ENCODE results near the gene GPR22. TPM values are rescaled to one million over a fixed set of nuclear protein-coding genes. Genes with fewer than 3 reads are reported as not detected.

Gene GPR22
- total and polyA plus RNA-seq, 2 of the 8 experiments (the other 6 are each of a cell fraction or from before 2014, with no cell fraction given), result 0.02 TPM; not detected in 1

- Histone ChIP-seq H3K27ac (ENCODE audit: low read depth, low read length) (no peak overlapping the region), H2BK120ac (replicated peaks; ENCODE audit: low read depth, low read length) (no peak overlapping the region), H2AK5ac (ENCODE audit: low read depth, low read length) (no peak overlapping the region), H3K4ac (replicated peaks; ENCODE audit: insufficient read length, low read depth, low read length) (no peak overlapping the region), H3K4me1 (replicated peaks in 1 of 4; ENCODE audit: control insufficient read depth in 3 of 4, insufficient read depth in 4 of 4, low read length in 3 of 4) (no peaks in the 10 kb centered on the region), H4K20me1 (replicated peaks in 1 of 2; ENCODE audit: control insufficient read depth in 1 of 2, insufficient read depth in 2 of 2, low read length in 2 of 2) (no peaks in the 10 kb centered on the region), H4K5ac (ENCODE audit: insufficient read length, low read depth, low read length) (no peak overlapping the region), H3K14ac (ENCODE audit: insufficient read length) (no peak overlapping the region), H2BK5ac (ENCODE audit: low read depth, low read length) (no peak overlapping the region), H3K79me2 (ENCODE audit: control insufficient read depth in 1 of 2, insufficient read depth in 2 of 2, low read length in 2 of 2) (no peaks in the 10 kb centered on the region; a peak in 1 of 4 replicates), H3K23ac (ENCODE audit: insufficient read length) (no peak overlapping the region), H3K56ac (replicated peaks; ENCODE audit: insufficient read length, low read depth, low read length) (no peak overlapping the region), H3K9me3 (ENCODE audit: insufficient read depth in 2 of 2, low read depth in 1 of 2, low read length in 1 of 2) (no peaks in the 10 kb centered on the region), H3K27me3 (replicated peaks in 1 of 4; ENCODE audit: control insufficient read depth in 3 of 4, extremely low read depth in 1 of 4, insufficient read depth in 3 of 4, low read length in 3 of 4) (no peaks in the 10 kb centered on the region), H4K91ac (replicated peaks; ENCODE audit: insufficient read length, low read length) (no peak overlapping the region), H2BK20ac (ENCODE audit: low read length) (no peak overlapping the region), H2BK15ac (ENCODE audit: low read length) (no peak overlapping the region), H3K18ac (ENCODE audit: extremely low read depth, low read length) (no peak overlapping the region), H2BK12ac (ENCODE audit: low read depth, low read length) (no peak overlapping the region), H2AFZ (ENCODE audit: low read length) (no peak overlapping the region), H3K23me2 (ENCODE audit: low read depth, low read length) (no peaks in the 10 kb centered on the region), H4K8ac (ENCODE audit: extremely low read depth, insufficient read depth, low read length) (no peak overlapping the region), H3K36me3 (ENCODE audit: control insufficient read depth in 2 of 4, insufficient read depth in 4 of 4, low read length in 3 of 4) (no peaks in the 10 kb centered on the region), H3K79me1 (ENCODE audit: low read depth, low read length) (no peaks in the 10 kb centered on the region), H3K9ac (replicated peaks in 1 of 4; ENCODE audit: extremely low read depth in 1 of 4, low read depth in 3 of 4, low read length in 3 of 4) (no peak overlapping the region), H3K4me2 (ENCODE audit: insufficient read depth in 1 of 2, low read depth in 2 of 2, low read length in 2 of 2) (no peak overlapping the region), H3K4me3 (ENCODE audit: extremely low read depth in 1 of 4, insufficient read depth in 2 of 4, low read depth in 3 of 4, low read length in 4 of 4) (no peak overlapping the region)
- ChIA-PET CTCF (ENCODE audit: partially characterized antibody) (interaction anchor here (1.1 to 1.4 kb wide), 2 partner anchors 20 to 21 kb away, joined by 3 read pairs; no protein-coding TSS in a partner anchor), POLR2A (ENCODE audit: partially characterized antibody) (no interaction called here)
- DNase-seq (ENCODE audit: low read depth in 1 of 2, low spot score in 2 of 2) (no peak), FAIRE-seq (no peak)
- WGBS, 2 experiments (ENCODE audit: extremely low coverage in 1 of 2, insufficient coverage in 1 of 2, insufficient read length in 1 of 2, insufficient replicate concordance in 2 of 2, low coverage in 1 of 2, low lambda C conversion rate in 2 of 2, missing lambda C conversion rate in 1 of 2), result 90% methylated on average over 3 of the region's 3 CpGs; no CpG with 5 or more reads in 1 of the 2 experiments
- TF ChIP-seq ATF3 (IDR thresholded peaks at IDR 0.05; ENCODE audit: insufficient read depth, low read depth, low read length) (no peak), BRCA1 (IDR thresholded peaks at IDR 0.05; ENCODE audit: low read depth, low read length) (no peak), ZNF274 (IDR thresholded peaks at IDR 0.05; ENCODE audit: borderline replicate concordance, extremely low read depth, low read length) (no peak), PHF8 (conservative IDR thresholded peaks at IDR 0.05; ENCODE audit: low read depth, low read length) (no peak), TEAD4 (IDR thresholded peaks at IDR 0.05; ENCODE audit: low read depth, low read length) (no peak), BACH1 (IDR thresholded peaks at IDR 0.05; ENCODE audit: low read length) (no peak), TAF7 (optimal IDR thresholded peaks at IDR 0.05; ENCODE audit: borderline replicate concordance, low read depth, low read length) (no peak), CREB1 (IDR thresholded peaks at IDR 0.05) (no peak), POLR2A (IDR thresholded peaks at IDR 0.05; ENCODE audit: control extremely low read depth in 1 of 2, low read depth in 2 of 2, low read length in 2 of 2) (no peak), SP2 (IDR thresholded peaks at IDR 0.05; ENCODE audit: low read length) (no peak), CHD2 (IDR thresholded peaks at IDR 0.05; ENCODE audit: low read length) (no peak), SIRT6 (IDR thresholded peaks at IDR 0.05; ENCODE audit: low read length) (no peak)
- TF ChIP-seq, protein P1, sequence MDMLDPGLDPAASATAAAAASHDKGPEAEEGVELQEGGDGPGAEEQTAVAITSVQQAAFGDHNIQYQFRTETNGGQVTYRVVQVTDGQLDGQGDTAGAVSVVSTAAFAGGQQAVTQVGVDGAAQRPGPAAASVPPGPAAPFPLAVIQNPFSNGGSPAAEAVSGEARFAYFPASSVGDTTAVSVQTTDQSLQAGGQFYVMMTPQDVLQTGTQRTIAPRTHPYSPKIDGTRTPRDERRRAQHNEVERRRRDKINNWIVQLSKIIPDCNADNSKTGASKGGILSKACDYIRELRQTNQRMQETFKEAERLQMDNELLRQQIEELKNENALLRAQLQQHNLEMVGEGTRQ (IDR thresholded peaks at IDR 0.05; ENCODE audit: low read length), result no peak
- TF ChIP-seq, protein P2, sequence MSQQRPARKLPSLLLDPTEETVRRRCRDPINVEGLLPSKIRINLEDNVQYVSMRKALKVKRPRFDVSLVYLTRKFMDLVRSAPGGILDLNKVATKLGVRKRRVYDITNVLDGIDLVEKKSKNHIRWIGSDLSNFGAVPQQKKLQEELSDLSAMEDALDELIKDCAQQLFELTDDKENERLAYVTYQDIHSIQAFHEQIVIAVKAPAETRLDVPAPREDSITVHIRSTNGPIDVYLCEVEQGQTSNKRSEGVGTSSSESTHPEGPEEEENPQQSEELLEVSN (IDR thresholded peaks at IDR 0.05), result no peak
These were observed 11.1 kb downstream of the GPR22 start for GRCh38 chr7:107480932-107481331.

All from H1 (cell line).